HuH-7 (cell line): ENCODE results near the gene C10orf105.

Source experiments
- DNase-seq: peaks from one replicate; pipeline ENCODE4 v3.0.0; 2011; ENCODE audit warnings: low spot score

C10orf105 gene

GRCh38 chr10:71697938-71698709 lies 21.5 kb downstream of the C10orf105 start:
- DNase-seq = no peak

DNA sequence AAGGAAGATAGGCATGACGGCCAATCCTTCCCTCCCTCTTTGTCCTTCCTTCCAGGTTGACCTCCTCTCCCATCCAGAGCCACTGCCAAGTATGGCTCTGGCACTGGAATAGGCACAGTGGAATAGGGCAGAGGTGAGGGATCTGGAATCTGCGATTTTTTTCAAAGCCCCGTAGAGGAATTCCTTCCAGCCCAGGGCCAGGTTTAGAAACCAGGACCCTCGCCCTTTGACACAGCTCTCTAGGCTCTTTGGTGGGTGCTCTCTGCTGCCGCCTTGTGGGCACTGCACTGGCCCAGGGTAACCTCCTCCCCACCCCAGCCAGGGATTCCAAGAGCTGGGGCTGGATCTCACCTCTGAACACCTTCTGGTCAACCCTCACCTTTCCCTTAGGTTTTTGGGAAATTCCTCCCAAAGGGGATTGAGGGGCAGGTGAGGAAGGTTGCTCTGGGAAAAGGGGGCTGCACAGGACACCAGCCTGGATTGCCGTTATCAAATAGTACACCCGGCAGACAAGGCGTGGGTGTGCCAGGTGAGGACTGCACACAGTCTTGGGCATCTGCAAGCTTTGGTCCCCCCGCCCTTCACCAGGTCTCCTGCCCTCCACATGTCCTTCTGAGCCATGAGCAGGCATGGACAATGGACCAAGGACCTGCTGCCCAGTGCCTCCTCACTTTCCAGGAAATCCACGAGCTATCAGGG lies 22.8 kb downstream of the C10orf105 start:
- DNase-seq = peak; percentile 92

DNA sequence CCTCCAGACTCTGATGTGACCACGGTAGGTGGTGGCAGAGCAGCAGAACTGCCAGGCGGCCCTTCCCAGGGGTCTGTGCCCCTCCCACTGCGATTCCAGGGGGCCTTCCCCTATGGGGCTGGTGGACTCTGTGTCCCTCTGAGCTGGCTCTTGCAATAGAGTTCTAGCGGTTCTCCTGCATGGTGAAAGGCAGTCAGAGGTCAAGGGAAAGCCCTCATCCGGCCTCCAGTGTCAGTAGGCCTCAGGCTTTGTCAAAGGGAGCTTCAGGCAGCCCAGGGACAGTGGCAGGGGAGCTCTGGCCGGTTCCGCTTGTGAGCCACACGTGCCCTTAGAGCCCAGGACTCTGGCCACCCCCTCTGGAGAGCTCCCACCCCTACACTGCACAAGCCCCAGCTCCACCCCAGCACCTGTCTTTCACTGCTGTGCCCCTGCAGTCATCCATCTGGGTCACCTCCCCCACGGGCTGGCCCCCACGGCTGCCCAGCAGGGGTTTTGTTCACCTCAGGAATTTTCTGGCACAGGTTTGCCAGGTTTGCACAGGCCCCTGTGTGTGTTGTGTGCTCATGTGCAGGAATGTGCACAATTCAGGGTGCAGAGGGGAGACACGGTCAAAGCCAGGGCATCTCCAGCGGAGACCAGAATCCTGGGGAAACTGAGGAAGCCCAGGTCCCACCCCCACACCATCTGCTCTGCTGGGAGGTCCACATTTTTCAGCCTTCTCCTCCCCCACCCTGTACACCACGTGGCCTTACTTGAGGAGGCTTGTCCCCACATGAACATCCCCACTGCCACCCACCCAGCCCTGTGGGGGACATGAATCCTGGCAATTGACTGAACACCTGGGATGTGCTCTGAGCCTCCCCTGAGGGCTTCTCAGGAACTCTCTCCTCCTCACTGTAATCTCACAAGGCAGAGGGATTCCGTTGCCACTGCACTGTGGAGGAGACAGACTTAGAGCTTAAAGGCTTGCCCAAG lies 23.8 kb downstream of the C10orf105 start:
- DNase-seq = no peak

DNA sequence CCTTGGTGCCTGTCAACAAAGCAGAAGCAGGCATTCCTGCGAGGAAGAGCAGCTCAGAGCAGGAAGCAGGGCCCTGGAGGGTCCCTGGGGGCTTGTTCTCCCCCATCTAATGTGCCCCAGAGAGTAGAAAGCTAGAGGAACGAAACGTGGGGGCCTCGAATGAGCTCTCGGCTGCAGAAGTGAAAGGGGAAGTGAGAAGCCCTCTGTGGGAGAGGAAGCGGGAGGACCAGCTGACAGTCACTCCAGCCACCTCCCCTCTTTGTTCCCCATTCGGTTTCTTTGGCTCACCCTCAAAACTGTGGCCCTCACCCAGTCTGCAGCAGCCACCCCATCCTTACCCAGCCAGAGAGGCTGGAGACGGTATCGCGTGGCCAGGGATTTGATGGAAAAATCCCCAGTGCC lies 25.0 kb downstream of the C10orf105 start:
- DNase-seq = no peak

DNA sequence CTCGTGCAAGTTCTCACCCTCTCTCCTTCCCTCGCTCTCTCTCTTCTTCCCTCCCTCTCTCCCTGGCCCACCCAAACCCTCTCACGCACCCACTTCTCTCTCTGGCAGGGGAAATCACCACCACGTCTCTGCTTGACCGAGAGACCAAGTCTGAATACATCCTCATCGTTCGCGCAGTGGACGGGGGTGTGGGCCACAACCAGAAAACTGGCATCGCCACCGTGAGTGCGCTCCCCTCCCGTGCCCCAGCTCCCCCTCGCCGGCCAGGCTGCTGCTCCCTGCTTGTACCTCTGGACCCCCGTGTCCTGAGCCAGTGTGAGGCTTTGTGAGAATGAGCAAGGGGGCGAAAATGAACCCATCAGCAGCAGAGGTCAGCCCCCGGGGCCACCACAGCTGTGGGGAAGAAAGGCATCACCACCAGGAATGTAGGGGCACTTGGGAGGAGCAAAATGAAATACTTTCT lies 25.5 kb downstream of the C10orf105 start:
- no peak for DNase-seq

DNA sequence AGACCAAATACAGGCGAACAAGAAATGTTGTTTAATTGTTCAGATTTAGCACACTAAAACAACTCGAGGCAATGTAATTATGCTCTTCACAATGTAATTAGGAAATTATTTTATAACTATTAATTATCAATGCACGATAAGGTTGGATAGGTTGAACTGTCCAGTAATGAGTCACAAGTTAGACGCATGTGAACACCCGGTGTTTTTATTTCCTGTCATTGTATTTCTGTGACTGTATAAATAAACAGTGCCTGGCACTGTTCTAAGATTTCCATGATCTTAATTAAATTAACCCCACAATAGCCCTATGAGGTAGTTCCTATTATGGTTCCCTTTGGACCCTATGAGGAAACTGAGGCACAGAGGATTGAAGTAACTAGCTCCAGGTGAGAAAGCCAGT lies 26.2 kb downstream of the C10orf105 start:
- no peak for DNase-seq

DNA sequence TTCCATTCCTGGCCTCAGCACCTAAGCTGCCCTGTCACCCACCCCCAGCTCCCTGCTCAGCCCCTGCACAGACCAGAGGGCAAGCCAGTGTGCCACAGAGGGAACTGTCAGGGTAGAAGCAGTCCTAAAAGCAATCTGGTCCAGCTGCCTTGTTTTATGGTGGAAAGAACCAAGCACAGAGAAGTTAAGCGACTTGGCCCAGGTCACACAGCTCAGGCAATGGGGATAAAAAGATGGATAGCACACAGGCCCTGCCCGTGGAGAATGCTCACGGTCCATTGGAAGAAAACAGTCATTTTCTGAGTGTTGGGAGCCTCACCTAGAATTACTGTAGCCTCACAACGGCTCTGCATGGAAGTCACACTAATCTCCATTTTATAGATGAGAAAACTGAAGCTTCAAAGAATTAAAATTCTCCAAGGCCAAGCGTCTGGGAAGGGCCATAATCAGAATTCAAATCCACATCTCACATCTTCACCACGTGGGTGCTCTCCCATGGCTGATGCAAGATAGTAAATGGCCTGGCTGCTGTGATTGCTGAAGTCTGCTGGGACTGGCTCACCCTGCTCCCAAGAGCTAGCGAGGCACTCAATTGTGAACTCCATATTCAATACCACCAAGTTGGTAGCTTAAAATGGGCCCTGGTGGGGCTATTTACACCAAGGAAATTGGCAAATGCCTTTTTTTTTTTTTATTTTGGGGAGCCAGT lies 26.8 kb downstream of the C10orf105 start:
- no peak for DNase-seq

DNA sequence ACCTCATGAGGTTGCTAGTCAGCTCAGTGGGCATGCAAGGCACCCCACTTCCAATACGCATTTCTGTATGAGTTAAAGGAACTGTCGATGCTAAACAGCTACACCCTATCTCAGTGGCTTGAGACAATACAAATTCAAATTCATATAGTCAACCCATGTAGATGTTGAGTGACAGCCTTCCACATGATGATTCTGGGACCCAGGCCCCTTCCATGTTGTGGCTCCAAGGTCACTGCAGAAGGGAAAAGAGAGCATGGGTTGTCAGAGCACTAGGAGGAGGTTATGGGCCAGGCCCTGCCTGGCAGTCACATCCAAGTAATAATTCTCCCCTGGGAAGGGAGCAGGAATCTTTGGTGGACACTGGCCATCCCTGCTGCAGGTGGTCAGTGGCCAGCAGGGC lies 28.2 kb downstream of the C10orf105 start:
- DNase-seq = no peak

GRCh38 chr10:71690094-71690720 lies 29.4 kb downstream of the C10orf105 start:
- no peak for DNase-seq

GRCh38 chr10:71688256-71688655 lies 31.3 kb downstream of the C10orf105 start:
- no peak for DNase-seq

DNA sequence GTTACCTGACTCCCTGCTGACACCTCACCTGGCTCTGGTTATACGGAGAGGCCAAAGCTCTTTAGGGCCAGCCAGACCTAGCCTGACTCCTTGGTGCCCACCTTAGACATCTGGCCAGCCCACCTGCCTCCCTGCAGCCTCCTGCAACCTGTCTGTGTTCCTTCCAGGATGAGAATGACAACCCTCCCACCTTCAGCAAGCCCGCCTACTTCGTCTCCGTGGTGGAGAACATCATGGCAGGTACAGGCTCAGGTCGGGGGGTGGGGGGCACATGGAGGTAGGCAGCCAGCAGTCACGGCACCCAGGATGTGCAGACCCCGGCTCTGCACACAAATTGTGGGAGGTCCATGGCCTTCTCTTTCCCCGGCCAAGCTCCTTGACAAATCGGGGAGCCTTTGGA lies 32.1 kb downstream of the C10orf105 start:
- DNase-seq = no peak

- no peak for DNase-seq
Measured at GRCh38 chr10:71687077-71687476, 32.5 kb downstream of the C10orf105 start.

DNA sequence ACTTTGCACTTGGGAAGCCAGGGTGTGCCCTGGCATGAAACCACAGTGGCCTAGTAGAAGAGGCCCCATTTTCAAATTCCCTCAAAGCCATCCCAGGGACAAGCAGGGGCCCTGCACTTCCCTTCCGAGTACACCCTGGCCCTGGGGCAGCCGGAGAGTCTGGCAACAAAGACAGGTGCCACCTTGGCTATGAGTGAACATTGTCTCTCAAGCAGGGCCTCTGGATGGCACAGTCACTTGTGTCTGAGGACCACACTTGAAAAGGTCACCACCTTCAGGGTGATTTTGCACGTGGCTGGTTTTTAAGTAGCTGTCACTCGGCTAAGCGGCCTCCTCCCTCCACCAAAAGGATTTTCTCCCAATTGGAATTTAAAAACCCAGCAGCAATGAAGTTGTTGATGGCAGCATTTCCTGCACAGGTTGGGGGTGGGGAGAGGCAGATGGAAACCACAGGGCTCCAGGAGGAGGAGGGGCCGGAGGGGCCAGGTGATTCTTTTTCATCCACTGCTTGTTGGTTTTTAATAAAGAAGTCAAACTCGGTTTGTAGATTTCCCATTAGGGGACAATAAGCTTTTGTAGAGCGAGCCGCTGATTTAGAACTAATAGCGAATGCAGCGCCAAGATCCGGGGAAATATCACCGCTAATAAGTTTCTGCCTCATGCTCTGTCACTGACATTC lies 33.9 kb downstream of the C10orf105 start:
- DNase-seq = no peak

DNA sequence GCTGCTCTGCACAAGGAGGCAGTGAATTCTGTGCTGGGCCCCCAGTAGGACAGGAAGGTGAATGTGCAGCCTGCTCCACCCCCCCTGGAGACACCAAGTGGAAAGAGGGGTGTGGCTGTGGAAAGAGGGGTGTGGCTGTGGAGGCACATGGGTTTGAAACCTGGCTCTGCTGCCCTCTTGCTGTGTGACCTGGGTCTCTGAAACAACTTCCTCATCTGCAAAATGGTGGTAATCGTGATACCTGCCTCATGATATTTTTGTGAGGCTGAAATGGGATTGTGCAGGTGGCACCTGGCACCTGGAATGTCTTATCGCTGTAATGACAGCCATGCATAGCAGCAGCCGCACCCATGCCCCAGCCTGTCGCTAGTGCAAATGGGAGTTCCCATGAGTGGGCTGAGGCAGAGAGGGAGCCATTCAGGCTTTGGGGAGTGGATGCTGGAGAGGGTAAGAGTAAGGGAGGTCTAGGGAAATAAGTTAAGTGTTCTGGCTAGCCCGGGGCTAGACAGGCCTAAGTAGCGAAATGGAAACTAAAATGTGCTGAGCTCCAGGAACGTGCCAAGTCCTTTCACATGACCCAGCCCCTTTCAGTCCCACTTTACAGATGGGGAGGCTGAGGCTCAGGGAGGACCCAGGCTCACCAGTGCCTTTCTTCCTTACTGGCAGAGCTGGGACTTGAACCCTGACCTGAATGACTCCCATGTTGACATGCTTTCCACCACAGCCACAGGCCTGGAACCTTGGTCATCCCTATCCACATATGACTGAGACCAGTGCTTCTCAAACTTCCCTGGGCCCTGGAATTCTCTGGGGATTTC lies 35.0 kb downstream of the C10orf105 start:
- DNase-seq = no peak

GRCh38 chr10:71683301-71683700 lies 36.3 kb downstream of the C10orf105 start:
- DNase-seq = no peak

DNA sequence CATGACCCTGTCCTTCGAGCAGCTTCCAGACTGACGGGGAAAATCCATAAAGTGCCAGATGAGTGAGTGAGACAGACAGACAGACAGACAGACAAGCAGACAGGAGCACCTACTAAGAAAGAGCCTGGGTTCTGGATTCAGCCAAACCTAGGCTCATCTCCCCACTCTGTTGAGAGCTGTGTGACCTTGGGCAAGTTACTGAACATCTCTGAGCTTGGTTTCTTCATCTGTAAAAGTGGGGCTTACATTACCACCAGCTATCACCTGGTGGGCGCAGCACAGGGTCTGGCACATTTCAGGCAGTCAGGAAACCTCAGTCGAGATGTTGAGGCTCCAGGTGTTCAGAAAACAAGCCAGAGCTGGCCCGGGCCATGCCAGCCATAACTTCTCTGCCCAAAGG lies 37.6 kb downstream of the C10orf105 start:
- DNase-seq = no peak

GRCh38 chr10:71679425-71679824 lies 40.2 kb downstream of the C10orf105 start:
- DNase-seq = no peak

GRCh38 chr10:71678057-71678805 lies 41.3 kb downstream of the C10orf105 start:
- no peak for DNase-seq

- DNase-seq = no peak
Measured at GRCh38 chr10:71677261-71677660, 42.3 kb downstream of the C10orf105 start.
